Activated T-helper 1 cell treated with anti-CD3 and anti-CD28 coated beads, Interleukin-2, amount 50 U/mL, for 16 hours (primary cell): Measurements from ENCODE around the gene ZNF90.
"Not testable (repeated sequence)": the region's sequence is repeated elsewhere in the genome, so short reads cannot be mapped to it uniquely, and the experiment has no call there.

Experiments used
- DNase-seq, 2 donors: peaks; one replicate each; pipeline ENCODE4 v3.0.0-alpha.2; 2020; ENCODE audit warnings: low read depth in 1 of 2, low spot score in 1 of 2

The ZNF90 gene

DNA sequence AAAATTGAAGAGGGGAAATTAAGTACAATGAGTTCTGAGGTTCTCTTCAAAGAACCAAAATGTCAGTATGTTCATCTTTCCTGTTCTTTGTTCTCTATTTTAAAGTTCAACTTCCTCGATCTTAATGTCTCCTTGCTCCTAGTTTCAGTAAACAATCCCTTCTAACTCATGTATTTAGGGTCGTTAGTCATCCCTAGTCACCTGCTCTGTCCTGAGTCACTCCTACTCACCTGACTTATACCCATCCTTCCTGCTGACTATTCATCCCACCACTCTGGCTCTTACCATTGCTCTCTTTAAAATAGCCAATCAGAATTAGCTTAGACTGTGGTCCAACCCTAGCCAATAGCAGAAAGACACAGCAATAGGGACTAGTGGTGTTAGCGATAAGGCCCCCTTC is 24.3 kb downstream of the ZNF90 start:
- no peak for DNase-seq

DNA sequence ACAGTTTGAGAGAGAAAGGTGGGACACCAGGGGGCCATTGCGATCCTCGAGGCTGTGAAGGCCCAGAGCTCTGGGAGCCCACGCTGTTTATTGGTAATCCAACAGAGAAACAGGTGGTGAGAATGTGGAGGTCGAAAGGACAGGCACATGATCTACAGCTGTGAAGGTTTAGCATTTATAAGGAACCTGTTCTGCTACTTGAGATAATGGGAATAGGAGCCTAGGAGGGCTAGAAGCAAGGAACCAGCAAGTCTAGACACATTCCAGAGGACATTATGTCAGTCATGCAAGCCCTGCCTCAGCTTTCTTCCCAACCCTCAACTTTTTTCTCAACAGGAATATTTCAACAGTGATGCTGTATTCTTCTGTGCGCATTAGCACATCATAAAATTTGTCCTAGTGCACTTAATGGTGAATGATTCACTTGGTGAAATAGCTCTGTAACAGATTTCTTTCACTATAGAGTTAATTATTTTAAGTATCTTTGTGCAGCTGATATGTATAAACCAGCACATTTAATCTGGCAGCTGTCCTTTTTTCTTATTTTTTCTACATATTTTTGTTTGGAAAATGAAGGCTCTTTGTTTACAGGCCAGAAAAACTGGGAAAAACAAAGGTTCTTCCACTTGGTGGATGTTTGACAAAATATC is 25.4 kb downstream of the ZNF90 start:
- no peak for DNase-seq

GRCh38 chr19:20107301-20107700 is 29.5 kb downstream of the ZNF90 start:
- DNase-seq, result no peak

DNA sequence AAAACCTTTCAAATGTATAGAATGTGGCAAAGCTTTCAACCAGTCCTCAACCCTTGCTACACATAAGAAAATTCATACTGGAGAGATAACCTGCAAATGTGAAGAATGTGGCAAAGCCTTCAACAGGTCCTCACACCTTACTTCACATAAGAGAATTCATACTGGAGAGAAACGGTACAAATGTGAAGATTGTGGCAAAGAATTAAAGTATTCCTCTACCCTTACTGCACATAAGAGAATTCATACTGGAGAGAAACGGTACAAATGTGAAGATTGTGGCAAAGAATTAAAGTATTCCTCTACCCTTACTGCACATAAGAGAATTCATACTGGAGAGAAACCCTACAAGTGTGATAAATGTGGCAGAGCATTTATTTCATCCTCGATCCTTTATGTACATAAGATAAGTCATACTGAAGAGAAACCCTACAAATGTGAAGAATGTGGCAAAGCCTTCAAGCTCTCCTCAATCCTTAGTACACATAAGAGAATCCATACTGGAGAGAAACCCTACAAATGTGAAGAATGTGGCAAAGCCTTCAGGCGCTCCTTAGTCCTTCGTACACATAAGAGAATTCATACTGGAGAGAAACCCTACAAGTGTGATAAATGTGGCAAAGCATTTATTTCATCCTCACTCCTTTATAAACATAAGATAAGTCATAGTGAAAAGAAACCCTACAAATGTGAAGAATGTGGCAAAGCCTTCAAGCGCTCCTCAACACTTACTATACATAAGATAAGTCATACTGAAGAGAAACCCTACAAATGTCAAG is 40.5 kb downstream of the ZNF90 start:
- not testable (repeated sequence) for DNase-seq

- DNase-seq, result no peak
Measured at GRCh38 chr19:20124879-20125278, 47.1 kb downstream of the ZNF90 start.

DNA sequence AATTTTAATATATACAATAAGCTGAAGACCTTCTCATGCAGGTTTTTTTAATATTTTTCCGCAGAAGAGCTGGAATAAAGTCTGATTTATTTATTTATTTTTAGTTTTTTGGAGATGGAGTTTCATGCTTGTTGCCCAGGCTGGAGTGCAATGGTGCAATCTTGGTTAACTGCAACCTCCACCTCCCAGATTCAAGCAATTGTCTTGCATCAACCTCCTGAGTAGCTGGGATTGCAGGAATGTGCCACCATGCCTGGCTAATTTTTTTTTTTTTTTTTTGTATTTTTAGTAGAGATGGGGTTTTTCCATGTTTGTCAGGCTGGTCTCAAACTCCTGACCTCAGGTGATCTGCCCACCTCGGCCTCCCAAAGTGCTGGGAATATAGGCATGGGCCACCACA is 55.1 kb downstream of the ZNF90 start:
- DNase-seq, result not testable (repeated sequence)

DNA sequence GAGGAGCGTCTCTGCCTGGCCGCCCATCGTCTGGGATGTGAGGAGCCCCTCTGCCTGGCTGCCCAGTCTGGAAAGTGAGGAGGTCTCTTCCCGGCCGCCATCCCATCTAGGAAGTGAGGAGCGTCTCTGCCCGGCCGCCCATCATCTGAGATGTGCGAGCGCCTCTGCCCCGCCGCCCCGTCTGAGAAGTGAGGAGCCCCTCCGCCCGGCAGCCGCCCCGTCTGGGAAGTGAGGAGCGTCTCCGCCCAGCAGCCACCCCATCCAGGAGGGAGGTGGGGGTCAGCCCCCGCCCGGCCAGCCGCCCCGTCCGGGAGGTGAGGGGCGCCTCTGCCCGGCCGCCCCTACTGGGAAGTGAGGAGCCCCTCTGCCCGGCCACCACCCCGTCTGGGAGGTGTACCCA is 59.9 kb downstream of the ZNF90 start:
- not testable (repeated sequence) for DNase-seq

- no peak for DNase-seq
Measured at GRCh38 chr19:20151617-20152145, 73.9 kb downstream of the ZNF90 start.

DNA sequence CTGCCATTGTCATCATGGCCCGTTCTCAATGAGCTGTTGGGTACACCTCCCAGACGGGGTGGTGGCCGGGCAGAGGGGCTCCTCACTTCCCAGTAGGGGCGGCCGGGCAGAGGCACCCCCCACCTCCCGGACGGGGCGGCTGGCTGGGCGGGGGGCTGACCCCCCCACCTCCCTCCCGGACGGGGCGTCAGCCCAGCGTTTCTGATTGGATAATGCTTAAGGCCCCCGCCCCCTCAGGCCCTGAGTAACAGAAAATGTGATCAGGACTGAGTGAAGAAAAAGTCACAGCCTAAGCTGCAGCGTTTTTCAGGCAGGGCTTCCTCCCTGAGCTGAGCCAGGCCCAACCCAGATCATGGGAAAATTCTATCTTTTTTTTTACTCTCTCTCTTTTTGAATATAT is 74.7 kb downstream of the ZNF90 start:
- not testable (repeated sequence) for DNase-seq

DNA sequence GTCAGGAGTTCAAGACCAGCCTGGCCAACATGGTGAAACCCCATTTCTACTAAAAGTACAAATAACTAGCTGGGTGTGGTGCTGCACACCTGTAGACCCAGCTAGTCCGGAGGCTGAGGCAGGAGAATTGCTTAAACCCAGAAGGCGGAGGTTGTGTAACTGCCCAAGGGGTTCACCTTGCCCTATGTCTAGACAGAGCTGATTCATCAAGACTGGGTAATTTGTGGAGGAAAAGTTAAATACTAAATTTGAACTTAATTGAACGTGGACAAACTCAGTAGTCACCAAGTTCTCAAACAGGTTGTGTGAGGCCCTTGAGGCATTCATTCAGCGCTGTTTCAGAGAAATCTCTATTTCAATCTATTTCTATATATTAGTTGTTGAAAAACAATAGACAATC is 75.5 kb downstream of the ZNF90 start:
- DNase-seq, result no peak

DNA sequence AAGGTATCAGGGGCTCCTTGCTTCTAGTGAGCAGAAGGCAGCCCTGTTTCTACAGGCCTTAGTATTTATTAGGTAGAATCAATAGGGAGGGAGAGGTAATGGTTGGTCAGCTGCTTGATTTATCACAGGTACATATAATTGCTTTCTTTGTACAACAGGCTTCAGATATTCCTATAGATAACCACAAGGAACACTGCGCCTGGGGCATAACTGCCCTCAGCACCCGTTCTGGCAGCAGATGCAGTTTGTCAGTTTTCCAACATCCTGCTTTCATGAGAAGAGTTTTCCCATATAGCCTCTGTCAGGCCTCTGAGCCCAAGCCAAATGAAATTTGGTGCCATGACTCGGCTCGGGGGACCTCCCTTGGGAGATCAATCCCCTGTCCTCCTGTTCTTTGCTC is 76.8 kb downstream of the ZNF90 start:
- DNase-seq, result no peak

- DNase-seq, result no peak
Measured at GRCh38 chr19:20162821-20163220, 85.0 kb downstream of the ZNF90 start.

- no peak for DNase-seq
Measured at GRCh38 chr19:20164456-20164855, 86.7 kb downstream of the ZNF90 start.

- no peak for DNase-seq
Measured at GRCh38 chr19:20165971-20166592, 88.3 kb downstream of the ZNF90 start.

- DNase-seq, result peak; percentile 84 to 87
Measured at GRCh38 chr19:20167020-20167644, 89.3 kb downstream of the ZNF90 start, which contains the start of gene ZNF486. TSS of gene ZNF486 (plus strand) at chr19:20167214. CDS start at chr19:20167331, 117 bp downstream.

DNA sequence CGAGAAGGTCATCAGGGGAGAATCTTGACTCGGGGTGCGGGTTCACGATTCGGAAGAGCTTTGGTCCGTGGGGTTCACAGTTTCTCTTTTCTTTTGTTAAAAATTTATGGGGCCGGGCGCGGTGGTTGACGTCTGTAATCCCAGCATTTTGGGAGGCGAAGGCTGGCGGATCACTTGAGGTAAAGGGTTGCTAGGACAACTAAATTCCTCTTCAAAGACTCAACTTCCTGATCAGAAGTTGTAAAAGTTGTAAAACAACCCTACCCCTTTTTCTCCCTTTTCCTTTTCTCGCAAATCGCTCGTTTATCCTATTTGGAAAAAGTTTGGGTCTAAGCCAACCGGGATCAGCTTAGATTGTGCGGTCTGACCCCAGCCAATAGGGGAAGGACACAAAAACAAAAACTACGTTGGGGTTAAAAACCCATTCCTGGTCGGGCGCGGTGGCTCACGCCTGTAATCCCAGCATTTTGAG is 89.9 kb downstream of the ZNF90 start:
- DNase-seq, result no peak
